A549 (cell line): ENCODE data around the gene PIGN.

Source experiments
- CTCF ChIP-seq: fragments of >200 bp; sonication (Bioruptor Twin); formaldehyde crosslinking; IDR thresholded peaks from 3 replicates; pipeline ENCODE4 v1.5.1; 2016
- SMC3 ChIP-seq: fragments of >200 bp; sonication (Bioruptor Twin); formaldehyde crosslinking; IDR thresholded peaks from 3 replicates; pipeline ENCODE4 v1.6.1; 2018; ENCODE audit warnings: inconsistent platforms

DNA sequence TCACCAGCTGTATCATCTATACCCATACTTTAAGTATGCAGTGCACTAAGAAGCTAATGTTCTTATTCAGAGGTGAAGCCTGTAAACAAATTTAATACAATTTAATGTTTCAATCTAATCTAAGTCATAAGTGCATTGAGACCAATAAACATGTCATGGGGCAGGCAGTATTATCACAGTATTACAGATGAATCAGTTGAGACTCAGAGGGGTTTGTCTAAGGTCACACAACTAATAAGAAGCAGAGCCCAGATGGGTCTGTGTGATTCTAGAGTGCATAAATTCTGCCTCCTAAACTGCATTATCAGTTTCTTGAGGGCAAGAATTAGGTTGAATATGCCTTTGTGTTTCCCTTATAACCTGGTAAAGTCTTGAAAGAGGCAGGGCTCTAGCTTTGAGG, 153.1 kb downstream of the PIGN start:
- no peak for TF ChIP-seq SMC3
- TF ChIP-seq CTCF, result no peak
